ENCODE data around the gene SLC12A1.
"Not testable (repeated sequence)": the region's sequence is repeated elsewhere in the genome, so short reads cannot be mapped to it uniquely, and the experiment has no call there.

SLC12A1 gene

DNA sequence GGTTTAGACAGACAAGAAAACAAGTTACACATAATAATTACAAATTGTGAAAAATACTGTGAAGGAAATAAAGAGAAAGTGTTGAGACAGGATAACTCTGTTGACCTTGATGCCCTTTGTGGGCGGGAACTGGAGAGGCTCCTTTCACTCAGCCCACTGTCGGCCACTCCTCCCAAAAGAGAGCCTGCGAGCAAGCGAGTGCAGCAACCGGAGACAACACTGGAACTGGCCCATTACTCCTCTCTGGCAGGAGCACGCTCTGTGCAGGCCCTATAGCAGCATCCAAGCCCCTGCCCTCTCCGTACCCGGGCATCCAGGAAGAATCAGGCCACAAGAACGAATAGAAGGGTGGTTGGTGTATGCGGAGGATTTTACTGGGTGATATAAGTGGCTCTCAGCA is 108.9 kb downstream of the SLC12A1 start:
- no peak for DNase-seq

DNA sequence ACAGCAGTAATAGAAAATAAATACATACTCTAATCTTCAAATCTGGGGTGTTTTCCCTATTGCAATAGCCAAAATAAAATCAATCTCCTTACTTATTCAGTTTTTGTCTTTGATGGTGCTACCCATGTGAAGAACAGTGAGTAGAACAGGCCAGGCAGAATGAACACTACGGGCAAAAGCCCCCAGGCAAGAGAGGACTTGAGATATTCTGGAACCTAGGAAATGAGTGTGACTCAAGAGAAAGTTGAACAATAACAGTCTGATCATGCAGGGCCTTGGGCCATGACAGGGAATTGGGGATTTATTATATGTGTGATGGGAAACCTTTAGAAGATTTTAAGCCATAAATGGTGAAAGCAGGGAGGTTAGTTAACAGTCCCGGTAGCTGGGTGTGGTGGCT is 111.1 kb downstream of the SLC12A1 start:
- DNase-seq: no peak

DNA sequence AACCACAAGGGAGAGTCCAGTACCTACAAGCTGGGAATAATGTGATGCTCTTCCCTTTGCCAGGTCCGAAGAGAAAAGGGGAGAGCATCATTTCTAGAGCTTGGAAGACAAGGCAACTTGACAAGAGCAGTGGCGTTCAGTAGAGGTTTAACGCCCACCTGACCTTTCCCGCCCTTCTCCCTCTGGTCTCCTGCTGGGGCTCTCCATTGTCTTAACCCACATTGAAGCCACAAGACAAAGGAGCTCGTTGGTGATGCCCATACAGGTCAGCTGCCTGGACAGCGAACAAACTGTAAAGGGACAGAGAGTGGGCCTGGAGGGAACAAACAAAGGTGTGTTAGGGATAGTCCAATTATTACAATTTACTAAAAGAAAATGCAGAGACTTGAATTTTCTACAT is 112.0 kb downstream of the SLC12A1 start:
- DNase-seq: no peak

DNA sequence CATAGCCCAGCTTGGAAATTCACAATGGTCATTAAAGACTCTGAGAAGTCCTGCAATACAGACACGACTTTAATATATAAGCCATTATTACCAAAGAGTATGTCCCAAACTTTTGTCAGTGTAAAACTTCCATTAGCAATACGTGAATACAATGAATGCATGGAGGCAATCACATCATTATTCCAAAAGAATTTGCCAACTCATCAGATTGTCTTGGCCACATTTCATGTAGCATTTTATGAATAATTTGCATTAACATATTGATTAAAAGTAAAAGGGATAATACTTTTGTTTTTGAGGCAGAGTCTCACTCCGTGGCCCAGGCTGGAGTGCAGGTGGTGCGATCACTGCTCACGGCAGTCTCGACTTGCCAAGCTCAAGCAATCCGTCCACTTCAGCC is 117.2 kb downstream of the SLC12A1 start:
- DNase-seq: no peak

DNA sequence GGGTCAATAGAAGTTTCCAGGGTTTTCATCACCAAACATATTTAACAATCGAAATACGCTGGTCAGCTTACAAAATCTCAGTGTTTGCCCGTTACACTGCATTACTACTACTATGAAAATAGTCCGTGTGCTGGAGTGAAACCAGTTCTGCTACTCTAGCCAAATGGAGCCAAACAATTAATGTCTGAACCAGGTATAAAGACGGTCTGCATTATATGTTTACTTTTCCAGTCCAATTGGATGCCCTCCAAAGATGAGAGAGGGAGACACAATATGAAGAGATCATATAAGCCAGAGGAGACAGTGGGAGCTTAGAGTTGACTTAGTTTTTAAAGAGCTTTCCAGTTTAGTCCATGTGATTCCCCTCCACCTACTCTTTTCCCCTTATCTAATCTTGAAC is 118.8 kb downstream of the SLC12A1 start:
- DNase-seq: no peak

DNA sequence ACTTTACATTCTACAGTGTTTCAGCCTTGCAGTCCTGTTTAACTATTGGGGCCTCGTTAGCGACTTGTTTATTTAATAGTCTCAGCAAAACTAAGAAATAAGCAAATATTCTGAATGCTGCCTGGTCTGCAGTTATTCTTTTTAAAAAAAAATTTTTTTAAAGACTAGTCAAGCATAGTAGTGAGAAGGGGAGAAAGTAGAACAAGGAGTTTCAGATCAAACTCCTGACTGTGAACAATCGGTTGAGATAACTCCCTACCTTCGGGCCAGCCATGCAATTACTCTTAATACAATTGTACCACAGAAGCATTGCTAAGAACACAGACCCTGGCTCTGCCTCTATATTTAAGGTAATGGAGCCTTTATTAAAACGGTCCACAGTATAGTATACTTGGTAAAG is 119.3 kb downstream of the SLC12A1 start:
- no peak for DNase-seq

DNA sequence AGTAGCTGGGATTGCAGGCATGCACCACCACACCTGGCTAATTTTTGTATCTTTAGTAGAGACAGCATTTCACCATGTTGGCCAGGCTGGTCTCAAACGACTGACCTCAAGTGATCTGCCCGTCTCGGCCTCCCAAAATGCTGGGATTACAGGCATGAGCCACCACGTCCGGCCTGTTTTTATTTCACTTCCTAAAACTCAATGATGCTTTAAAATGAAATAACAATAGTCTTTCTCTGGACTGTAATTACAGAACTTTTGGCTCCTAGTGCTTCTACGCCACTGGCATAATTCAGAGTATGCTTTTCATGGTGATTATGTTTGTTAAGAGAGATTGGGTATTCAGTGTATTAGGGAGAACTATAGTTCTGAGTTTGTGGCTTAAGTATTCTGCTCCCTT is 120.1 kb downstream of the SLC12A1 start:
- DNase-seq: not testable (repeated sequence)

DNA sequence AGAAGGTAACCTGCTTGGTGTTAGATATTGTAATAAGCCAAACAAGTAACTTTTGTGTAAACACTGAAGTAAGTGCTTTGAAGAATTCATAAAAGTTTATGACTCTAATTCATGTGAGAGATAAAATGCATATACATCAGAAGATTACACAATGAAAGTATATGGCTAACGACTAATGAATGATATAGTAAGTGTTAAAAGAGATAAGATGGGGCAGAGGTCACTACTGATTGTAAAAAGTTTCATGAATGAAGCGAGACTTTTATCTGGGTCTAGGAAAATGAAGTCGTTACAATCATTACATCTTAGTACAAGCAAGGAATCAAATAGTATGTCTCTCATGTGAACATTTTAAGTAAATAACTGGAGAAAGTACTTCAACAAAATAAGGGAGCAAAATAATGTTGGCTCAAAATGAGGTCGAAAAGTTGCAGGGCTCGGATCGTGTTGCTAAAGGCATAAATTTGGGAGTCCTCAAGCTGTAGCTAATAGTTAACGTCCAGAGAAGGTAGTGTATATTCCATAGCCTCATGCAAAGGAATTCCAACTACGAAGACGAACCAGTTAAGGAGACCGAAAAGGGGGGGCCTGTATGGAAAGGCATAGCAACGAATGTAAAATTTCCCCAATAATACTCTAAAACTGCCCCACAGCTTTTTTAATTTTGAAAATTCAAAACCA is 124.1 kb downstream of the SLC12A1 start:
- DNase-seq: peak in 1 of 2 donors; percentile 1

DNA sequence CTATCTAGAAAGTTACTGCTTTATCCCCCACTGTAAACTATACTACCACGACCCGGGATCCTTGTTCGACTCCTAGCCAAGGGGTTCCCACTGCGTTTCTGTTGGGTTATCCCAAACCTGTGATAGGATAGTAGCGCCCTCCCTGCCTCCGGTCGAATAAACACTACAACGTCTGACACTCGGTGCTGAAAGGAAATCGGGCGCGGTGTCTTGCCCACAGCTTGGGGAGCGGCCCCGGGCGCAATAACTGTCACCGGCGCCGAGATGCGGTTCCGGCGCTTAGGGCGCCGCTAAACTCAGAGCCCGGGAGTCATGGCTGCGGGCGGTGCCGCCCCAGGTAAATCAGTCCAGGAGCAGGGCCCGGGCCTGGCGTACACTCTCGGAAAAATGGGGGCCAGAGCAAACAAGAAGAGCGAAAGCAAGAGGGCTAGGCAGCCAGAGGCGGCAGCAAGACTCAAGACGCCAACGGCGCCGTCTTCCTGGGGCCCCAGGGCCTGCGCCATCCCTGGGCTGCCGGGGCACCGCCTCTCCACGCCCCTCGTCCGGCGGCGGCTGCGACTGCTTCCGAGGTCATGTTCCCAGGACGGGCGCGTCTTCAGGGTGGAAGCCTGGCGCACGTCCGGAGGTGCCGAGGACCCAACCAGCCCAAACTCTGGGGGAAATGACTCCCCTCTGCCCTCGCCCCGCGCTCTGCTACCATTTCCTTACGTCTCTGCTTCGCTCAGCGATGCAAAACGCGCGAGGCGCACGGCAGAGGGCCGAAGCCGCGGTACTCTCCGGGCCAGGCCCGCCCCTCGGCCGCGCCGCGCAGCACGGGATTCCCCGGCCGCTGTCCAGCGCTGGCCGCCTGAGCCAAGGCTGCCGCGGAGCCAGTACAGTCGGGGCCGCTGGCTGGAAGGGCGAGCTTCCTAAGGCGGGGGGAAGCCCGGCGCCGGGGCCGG is 125.0 kb downstream of the SLC12A1 start, which contains the start of gene DUT:
Gene DUT (plus strand): TSS at position 575 of the 941 bp plus-strand sequence. CDS start 87 bp downstream, at position 662.
- DNase-seq: peak; percentile 78 to 81

DNA sequence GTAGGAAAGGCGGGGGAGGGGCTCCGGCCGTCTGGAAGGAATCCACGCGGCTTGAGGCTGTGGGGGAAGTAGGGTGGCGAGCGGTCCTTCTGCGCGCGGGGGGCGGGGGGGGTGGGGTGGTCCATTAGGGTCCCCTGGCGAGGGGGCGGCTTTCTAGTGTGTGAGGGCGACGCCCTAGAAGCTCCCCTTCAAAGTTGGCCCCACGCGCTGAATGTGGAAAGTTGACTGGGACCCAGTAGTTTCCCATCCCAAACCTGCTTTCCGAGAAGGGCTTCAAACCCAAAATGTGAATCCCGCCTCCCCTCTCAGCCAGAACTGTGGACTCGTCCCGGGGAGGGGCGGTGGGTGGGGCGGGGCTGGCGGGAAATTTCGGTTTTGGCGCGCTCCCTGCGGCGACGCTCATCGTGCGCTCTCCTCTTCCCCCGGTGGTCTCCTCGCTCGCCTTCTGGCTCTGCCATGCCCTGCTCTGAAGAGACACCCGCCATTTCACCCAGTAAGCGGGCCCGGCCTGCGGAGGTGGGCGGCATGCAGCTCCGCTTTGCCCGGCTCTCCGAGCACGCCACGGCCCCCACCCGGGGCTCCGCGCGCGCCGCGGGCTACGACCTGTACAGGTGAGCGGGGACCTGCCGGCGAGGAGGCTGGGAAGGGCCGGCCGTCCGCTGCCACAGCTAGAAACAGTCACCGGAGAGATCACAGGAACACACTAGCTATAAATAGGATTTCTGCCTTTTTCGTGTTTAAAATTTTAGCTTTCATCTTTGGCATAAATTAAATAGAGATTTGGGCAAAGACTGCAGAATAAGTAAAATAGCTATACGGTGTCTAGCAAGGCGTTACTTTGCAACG is 125.9 kb downstream of the SLC12A1 start:
- peak; percentile 52 to 71 for DNase-seq

DNA sequence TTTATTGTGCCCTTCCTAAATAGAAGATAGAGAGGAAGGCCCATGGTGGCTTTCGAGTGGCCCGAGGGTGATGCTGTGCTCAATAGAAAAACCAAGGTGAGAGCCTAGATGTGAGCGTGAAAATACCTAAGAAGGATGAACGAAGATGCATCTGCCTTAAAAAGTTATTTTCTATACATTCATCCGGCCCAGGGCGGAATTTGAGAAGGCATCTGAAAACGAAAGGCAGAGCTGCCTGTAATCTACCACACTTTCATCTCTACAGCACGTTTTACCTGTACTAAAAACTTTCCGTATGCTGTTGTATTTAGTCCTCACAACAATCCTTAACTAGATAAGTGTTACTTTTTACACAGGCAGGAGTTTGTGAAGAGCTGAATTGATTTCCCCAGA is 126.5 kb downstream of the SLC12A1 start:
- DNase-seq: peak in 1 of 2 donors; percentile 5

DNA sequence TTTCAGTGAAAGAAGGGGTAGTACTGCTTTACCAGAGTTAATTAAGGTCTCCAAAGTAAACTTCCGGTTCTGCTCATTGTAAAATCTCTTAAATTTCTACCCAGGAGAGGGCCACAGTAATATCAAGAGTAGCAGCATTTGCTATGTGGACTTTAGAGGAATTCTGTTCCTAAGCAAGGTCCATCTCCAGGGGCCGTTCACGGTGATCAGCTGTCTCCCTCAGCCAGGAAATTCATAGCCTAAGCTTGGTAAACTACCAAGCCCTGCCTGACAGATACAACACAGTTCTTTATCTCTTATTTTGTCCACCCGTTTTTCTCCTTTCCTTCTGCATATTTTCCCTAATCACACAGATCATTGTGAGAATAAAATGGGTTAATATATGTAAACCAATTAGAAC is 127.4 kb downstream of the SLC12A1 start:
- no peak for DNase-seq

DNA sequence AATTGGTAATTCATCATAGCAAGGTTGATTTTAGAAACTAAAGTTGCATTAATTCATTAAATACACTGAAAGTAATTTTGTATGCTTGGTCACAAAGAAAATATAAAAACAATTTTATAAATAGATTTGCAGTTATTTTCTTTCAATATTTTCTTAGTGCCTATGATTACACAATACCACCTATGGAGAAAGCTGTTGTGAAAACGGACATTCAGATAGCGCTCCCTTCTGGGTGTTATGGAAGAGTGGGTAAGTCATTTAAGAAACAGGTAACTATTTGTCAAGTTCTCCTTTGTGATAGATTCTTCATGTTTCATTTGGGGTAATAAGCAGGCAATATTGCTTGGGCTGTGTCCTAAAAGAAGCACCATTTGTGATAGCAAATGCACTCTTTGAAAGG is 128.2 kb downstream of the SLC12A1 start:
- no peak for DNase-seq

DNA sequence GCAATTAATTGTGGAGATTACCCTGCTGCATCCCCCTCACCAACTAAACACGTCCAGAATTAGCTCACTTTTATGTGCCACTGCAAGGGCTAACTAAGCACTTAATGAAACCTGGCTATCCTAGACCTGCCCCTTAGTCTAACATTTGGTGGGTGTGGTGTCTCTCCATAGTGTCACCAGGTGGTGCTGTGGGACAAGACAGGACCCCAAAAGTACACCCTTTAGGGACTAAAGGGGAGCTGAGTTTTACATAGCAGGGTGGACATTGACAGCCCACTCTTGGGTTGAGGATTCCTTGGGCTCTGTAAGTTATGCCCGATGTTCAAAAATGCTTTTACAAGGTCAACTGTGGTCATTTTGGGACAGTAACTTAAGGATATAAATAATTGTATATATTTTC is 130.8 kb downstream of the SLC12A1 start:
- DNase-seq: peak; percentile 4 to 22

DNA sequence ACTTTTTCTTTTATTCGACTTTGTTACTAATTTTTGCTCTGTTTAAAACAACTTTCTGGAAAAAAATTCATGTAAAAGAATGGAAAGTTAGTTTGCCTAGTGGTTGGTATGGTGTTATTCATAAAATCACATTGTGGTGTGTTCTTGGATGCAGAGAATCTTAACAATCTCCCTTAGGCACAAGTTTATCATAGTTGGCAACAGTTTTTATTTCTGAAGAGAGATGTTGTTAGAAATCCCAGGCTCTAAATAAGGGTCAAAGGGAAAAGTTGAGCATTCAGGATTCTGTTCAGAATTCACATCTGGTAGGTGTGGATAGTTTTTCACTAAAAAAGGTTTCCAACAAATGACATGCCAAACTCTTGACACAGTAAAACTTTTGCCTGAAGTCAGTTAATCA is 131.5 kb downstream of the SLC12A1 start:
- no peak for DNase-seq

DNA sequence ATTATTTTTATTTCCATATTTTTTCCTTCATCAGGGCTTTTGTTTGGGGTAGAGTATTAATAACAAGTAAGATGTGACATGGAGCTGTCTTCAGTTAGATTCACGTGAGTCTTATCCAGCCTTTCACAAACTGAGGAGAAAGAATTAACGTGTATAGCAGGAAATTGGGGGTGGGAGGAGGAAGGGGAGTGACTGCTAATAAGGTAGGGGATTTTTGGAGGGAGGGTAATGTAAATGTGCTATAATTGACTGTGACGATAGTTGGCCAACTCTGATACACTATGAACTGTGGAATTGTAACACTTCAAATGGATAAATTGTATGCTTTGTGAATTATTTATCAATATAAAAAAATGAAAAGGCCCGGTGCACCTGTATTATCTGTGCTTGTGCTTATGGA is 134.0 kb downstream of the SLC12A1 start:
- no peak for DNase-seq

DNA sequence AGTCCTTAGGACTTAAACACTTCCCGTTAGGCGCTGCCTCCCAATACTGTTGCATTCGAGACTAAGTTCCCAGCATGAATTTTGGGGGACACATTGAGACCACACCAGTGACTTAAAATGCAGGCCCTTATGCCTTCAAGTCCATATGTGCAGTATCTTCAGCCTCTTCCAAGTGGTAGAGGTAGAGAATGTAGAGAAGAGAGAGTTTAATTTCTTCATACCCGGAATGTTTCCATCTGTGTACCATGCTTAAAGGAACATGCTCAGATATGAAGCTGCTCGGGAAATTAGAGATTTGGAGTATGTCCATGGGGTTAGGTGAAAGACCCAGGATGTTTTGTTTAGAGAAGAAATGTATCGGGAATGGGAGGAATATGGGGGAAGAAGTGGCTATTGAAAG is 137.8 kb downstream of the SLC12A1 start:
- no peak for DNase-seq

DNA sequence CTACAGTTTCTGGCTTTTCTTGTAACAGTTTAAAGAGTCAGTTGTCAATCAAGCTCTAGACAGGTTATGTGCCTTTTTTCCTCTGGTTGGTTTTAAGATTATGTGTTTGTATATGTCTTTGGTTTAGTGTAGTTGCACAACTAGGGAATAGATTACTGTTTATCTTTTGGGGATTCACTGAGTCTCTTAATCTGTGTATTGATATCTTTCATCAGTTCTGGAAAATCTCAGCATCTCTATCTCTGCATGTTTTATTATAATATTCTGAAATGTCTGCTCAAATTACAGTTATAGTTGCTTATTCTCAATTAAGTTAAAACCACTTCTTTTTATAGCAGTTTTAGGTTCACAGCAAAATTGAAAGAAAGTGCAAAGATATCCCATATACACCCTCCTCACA is 139.4 kb downstream of the SLC12A1 start:
- DNase-seq: no peak

DNA sequence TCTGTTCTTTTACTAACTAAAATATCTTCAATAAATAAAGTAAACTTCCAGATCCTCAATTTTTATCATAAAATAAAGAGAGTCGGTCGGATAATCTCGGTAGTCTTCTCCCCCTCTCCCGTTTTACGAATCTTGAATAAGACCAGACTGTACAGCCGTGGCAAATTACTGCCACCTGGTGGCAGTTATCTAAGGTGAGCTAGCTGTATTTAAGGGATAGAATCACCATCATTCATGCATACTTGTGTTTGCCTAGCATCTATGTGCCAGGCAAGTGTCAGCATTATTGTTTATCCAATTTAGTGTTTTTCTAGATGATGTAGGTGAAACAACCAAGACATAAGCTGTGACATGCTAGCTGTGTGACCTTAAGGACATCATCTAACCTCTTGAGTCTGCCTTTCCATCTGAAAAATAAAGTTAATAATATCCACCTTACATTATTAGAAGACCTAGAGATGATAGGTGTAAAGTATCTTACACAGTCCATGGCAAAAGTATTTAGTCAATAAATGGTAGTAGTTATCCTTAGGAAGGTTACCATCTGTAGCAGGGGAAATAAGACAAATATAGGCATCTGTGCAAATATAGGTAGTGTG is 146.5 kb downstream of the SLC12A1 start:
- peak; percentile 38 to 56 for DNase-seq

Data from CD4-positive, alpha-beta T cell treated with Interleukin-1 beta for 1 hour (primary cell).